Measurements from ENCODE around the gene PPP3CA.

DNA sequence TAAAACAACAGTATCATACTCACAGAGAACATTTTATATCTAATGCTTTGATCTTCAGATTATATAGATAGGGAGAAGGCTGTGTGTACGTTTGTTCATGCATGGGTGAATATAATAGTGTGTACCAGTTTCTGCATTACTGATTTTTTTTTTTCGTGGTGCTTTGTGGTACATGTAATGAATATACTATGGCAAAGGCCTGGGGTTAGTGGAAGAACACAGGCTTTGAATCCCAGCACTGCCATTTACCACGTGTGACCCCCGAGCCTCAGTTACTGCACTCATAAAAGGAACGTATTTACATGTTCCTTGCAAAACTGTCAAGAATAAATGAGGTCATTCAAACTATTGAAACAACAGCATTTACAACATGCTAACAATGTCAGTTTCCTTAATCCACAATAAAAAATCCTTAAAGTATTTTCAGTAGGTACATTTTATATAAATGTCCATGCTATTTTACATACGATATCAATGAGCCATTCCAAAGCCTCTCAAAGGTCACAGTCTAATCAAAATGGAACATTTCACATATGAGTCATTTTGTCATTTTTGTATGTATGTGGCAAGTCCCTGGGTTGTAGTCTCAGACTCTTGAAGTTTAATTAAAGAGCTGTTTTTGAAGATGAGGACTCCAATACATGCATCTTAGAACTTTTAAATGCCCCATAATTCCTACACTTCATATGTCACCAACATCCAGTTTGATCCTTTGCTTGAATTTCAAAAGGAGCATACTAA, 242.8 kb downstream of the PPP3CA start:
- TF ChIP-seq, protein P1, sequence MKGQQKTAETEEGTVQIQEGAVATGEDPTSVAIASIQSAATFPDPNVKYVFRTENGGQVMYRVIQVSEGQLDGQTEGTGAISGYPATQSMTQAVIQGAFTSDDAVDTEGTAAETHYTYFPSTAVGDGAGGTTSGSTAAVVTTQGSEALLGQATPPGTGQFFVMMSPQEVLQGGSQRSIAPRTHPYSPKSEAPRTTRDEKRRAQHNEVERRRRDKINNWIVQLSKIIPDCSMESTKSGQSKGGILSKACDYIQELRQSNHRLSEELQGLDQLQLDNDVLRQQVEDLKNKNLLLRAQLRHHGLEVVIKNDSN (IDR thresholded peaks at IDR 0.05), result no peak
- no peak for TF ChIP-seq REST (IDR thresholded peaks at IDR 0.05; ENCODE audit: low read depth)
- no peak for TF ChIP-seq NFIC (IDR thresholded peaks at IDR 0.05)
- no peak for TF ChIP-seq EP300 (IDR thresholded peaks at IDR 0.05; ENCODE audit: borderline replicate concordance)
- no peak for TF ChIP-seq TAF1 (IDR thresholded peaks at IDR 0.05; ENCODE audit: low read depth)
- TF ChIP-seq YY1 (IDR thresholded peaks at IDR 0.05; ENCODE audit: low read depth), result no peak
- no peak for TF ChIP-seq RAD21 (IDR thresholded peaks at IDR 0.05; ENCODE audit: low read depth)
- TF ChIP-seq CEBPB (IDR thresholded peaks at IDR 0.05), result no peak
- no peak for TF ChIP-seq ZBTB7A (IDR thresholded peaks at IDR 0.05; ENCODE audit: low read depth)
- TF ChIP-seq EGR1 (IDR thresholded peaks at IDR 0.05), result no peak
- no peak for TF ChIP-seq MAX (IDR thresholded peaks at IDR 0.05)
- TF ChIP-seq TCF12 (IDR thresholded peaks at IDR 0.05; ENCODE audit: low read depth), result no peak
- no peak for TF ChIP-seq TEAD4 (IDR thresholded peaks at IDR 0.05)
- TF ChIP-seq CREB1 (IDR thresholded peaks at IDR 0.05; ENCODE audit: low read depth), result no peak
